Neural cell (in vitro differentiated cells): ENCODE results near the gene PTCD2.

ENCODE experiments used
- CTCF ChIP-seq: fragments of 450-650 bp; IDR thresholded peaks from 2 replicates; pipeline ENCODE4 v1.5.1; 2014; ENCODE audit warnings: antibody characterized with exemption, mild to moderate bottlenecking, moderate library complexity; ENCODE audit not compliant: poor library complexity, severe bottlenecking
- EZH2 ChIP-seq: fragments of 200-600, 300-800 bp; shearing (Covaris generic), sonication (generic); IDR thresholded peaks from 2 replicates; pipeline ENCODE4 v1.6.1; 2014; ENCODE audit warnings: antibody characterized with exemption, low read length, borderline replicate concordance, mild to moderate bottlenecking; ENCODE audit not compliant: insufficient read depth, poor library complexity, severe bottlenecking
- POLR2AphosphoS5 ChIP-seq: IDR thresholded peaks from 2 replicates; pipeline ENCODE4 v1.6.1; 2012
- RAD21 ChIP-seq: fragments of 450-650 bp; conservative IDR thresholded peaks from 2 replicates; pipeline ENCODE4 v1.6.1; 2014; ENCODE audit warnings: antibody characterized with exemption, mild to moderate bottlenecking, moderate library complexity

- TF ChIP-seq CTCF (no peak), RAD21 (no peak), POLR2AphosphoS5 (no peak), EZH2 (no peak)
These were observed 19.4 kb upstream of the PTCD2 start for GRCh38 chr5:72300590-72301339.
